Lower lobe of right lung (tissue), 2 donors: ENCODE results near the gene RIMKLB. TPM values are rescaled to one million over a fixed set of nuclear protein-coding genes. Genes with fewer than 3 reads are reported as not detected.

Experiments
- ATAC-seq, 2 donors: fragments of 200-7000 bp; cut with Tn5 transposase; one replicate each; pipeline ENCODE4 v1.9.1; 2020 to 2022; ENCODE audit warnings: mild to moderate bottlenecking in 2 of 2, moderate library complexity in 2 of 2
- DNase-seq: peaks from one replicate; pipeline ENCODE4 v3.0.0-alpha.2; 2020
- H3K27ac ChIP-seq: fragments of 200-600 bp; one replicate; pipeline ENCODE4 v1.8.0; 2022
- H3K27me3 ChIP-seq: fragments of 200-600 bp; one replicate; pipeline ENCODE4 v1.8.0; 2022; ENCODE audit warnings: low read depth
- H3K36me3 ChIP-seq: fragments of 200-600 bp; one replicate; pipeline ENCODE4 v1.8.0; 2022; ENCODE audit warnings: mild to moderate bottlenecking
- H3K4me1 ChIP-seq: fragments of 200-600 bp; one replicate; pipeline ENCODE4 v1.8.0; 2022
- H3K4me3 ChIP-seq: fragments of 200-600 bp; one replicate; pipeline ENCODE4 v1.8.0; 2022; ENCODE audit warnings: mild to moderate bottlenecking
- H3K9me3 ChIP-seq: fragments of 200-600 bp; one replicate; pipeline ENCODE4 v1.8.0; 2022
- CTCF ChIP-seq: fragments of 200-600 bp; IDR thresholded peaks from one replicate; pipeline ENCODE4 v1.8.0; 2022; ENCODE audit warnings: antibody characterized with exemption, mild to moderate bottlenecking
- intact Hi-C: fragments of 100-400 bp; cut with DNase I; formaldehyde crosslinking; loops from one replicate; pipeline ENCODE4 v1.11.0; 2022
- total RNA-seq: library from RNA; stranded (reverse); fragmentation: NEBNext Ultra II Directional; extraction: Animal tissue kit (Norgen Biotek cat#: 25700); gene quantifications from one replicate; pipeline ENCODE4 v1.2.1, GENCODE V29; 2021
- donor health status: DM: no; HTN: yes; CAD: no; lungs with severe emphysema.

Gene RIMKLB
- total RNA-seq, 1 donor from 2014 or later: 30.5 TPM

- no peak overlapping the region for H3K4me3 ChIP-seq
- no peaks in the 10 kb centered on the region for H3K4me1 ChIP-seq
- DNase-seq (no peak), ATAC-seq (no peak)
- H3K27me3 ChIP-seq: no peaks in the 10 kb centered on the region
- H3K9me3 ChIP-seq: no peaks in the 10 kb centered on the region
- no peaks in the 10 kb centered on the region for H3K36me3 ChIP-seq
- no peak for TF ChIP-seq CTCF
- no peak overlapping the region for H3K27ac ChIP-seq
- intact Hi-C loops: no loop called here
Measured at GRCh38 chr12:8829125-8829518, 131.3 kb downstream of the RIMKLB start.

GRCh38 chr12:8829621-8830020 is 131.8 kb downstream of the RIMKLB start:
- Histone ChIP-seq H3K36me3 (no peaks in the 10 kb centered on the region), H3K4me1 (no peaks in the 10 kb centered on the region), H3K27ac (no peak overlapping the region), H3K4me3 (no peak overlapping the region), H3K27me3 (no peaks in the 10 kb centered on the region), H3K9me3 (no peaks in the 10 kb centered on the region)
- ATAC-seq (no peak), DNase-seq (no peak)
- TF ChIP-seq CTCF: no peak
- intact Hi-C loops: no loop called here

GRCh38 chr12:8831116-8831515 is 133.3 kb downstream of the RIMKLB start:
- H3K27me3 ChIP-seq: no peaks in the 10 kb centered on the region
- no peaks in the 10 kb centered on the region for H3K4me1 ChIP-seq
- intact Hi-C loops: no loop called here
- H3K36me3 ChIP-seq: no peaks in the 10 kb centered on the region
- no peak for TF ChIP-seq CTCF
- DNase-seq: no peak
- H3K9me3 ChIP-seq: no peaks in the 10 kb centered on the region
- H3K27ac ChIP-seq: no peak overlapping the region
- ATAC-seq: no peak
- H3K4me3 ChIP-seq: no peak overlapping the region

- no peak for TF ChIP-seq CTCF
- DNase-seq (no peak), ATAC-seq (no peak)
- H3K9me3 ChIP-seq: no peaks in the 10 kb centered on the region
- no peaks in the 10 kb centered on the region for H3K4me1 ChIP-seq
- no peak overlapping the region for H3K27ac ChIP-seq
- no peak overlapping the region for H3K4me3 ChIP-seq
- no peaks in the 10 kb centered on the region for H3K36me3 ChIP-seq
- no peaks in the 10 kb centered on the region for H3K27me3 ChIP-seq
- intact Hi-C loops: no loop called here
Measured at GRCh38 chr12:8832500-8832899, 134.7 kb downstream of the RIMKLB start.

Other genes starting within 250 kb of the RIMKLB start
- gene CLEC6A, start 242.0 kb upstream of the RIMKLB start, total RNA-seq: 3.4 TPM
- gene CLEC4D, start 184.5 kb upstream of the RIMKLB start, total RNA-seq: 1.4 TPM
- gene CLEC4E, start 157.1 kb upstream of the RIMKLB start, total RNA-seq: 21.5 TPM
- 0.77 TPM for gene AICDA, start 85.1 kb upstream of the RIMKLB start, total RNA-seq
- 50.2 TPM for gene MFAP5, start 35.2 kb upstream of the RIMKLB start, total RNA-seq
- gene A2ML1, start 124.6 kb downstream of the RIMKLB start, total RNA-seq: not detected
- gene PHC1, start 216.5 kb downstream of the RIMKLB start, total RNA-seq: 38.8 TPM